GM12872 (cell line): ENCODE measurements around the gene CEMIP.

ENCODE experiments used
- TF ChIP-seq, protein P1 (sequence below): IDR thresholded peaks from 3 replicates; pipeline ENCODE4 v1.5.1; 2011; ENCODE audit warnings: low read depth, mild to moderate bottlenecking, low read length, moderate library complexity; ENCODE audit not compliant: insufficient read depth

Gene CEMIP

DNA sequence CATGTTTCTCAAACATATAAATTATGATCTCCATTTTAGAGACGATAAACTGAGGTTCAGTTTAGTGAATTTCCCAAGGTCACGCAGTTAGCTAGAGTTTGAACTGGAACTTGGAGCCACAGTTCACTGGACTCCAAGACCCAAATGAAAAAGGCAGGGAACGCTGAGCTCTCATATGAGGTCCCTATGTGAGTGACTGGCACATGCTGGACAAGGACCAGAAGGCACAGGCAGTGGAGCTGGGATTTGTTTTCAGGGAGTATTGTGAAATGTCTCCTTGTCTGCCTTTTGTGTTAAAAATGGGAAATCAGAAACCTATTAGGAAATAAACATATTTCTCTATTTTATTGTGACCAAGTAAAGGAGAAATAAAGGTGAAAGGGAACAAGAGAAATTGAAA is 147.0 kb downstream of the CEMIP start:
- TF ChIP-seq, protein P1, sequence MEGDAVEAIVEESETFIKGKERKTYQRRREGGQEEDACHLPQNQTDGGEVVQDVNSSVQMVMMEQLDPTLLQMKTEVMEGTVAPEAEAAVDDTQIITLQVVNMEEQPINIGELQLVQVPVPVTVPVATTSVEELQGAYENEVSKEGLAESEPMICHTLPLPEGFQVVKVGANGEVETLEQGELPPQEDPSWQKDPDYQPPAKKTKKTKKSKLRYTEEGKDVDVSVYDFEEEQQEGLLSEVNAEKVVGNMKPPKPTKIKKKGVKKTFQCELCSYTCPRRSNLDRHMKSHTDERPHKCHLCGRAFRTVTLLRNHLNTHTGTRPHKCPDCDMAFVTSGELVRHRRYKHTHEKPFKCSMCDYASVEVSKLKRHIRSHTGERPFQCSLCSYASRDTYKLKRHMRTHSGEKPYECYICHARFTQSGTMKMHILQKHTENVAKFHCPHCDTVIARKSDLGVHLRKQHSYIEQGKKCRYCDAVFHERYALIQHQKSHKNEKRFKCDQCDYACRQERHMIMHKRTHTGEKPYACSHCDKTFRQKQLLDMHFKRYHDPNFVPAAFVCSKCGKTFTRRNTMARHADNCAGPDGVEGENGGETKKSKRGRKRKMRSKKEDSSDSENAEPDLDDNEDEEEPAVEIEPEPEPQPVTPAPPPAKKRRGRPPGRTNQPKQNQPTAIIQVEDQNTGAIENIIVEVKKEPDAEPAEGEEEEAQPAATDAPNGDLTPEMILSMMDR: no peak

DNA sequence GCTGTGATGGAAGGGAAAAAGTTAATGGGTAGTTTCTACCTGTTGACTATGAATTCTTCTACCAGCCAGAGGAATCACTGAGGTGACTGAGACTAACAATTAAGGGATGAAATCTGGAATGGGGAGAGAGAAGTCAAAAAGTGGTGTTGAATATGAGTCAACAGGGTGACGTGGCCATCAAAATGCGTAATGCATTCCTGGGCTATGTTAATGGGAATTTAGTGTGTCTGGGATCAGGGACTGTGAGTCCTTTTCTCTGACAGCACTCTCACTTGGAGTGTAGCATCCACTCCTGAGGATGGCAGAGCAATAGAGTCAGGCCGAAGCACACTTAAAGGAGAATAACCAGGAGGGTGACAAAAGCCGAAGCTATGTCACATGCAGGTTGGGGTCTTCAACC is 150.1 kb downstream of the CEMIP start:
- TF ChIP-seq, protein P1: no peak

DNA sequence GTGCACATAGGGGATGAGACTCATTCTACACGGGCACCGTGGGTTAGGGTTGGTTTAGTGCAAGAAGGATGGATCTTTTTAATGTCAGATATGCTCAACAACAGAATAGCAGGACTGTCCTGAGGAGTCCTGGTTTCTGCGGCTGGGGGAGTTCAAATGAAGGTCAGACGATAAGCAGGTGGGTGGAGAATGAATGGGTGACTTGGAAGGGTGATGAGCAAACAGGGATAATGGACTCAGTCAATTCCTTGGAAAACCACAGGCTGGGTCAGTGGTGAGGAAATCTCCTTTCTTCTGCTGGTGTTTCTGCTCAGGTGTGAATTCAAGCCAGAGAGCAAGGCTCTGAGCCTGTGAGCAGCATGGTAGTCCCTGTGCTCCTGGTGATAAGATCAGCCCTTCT is 150.5 kb downstream of the CEMIP start:
- TF ChIP-seq, protein P1: no peak

DNA sequence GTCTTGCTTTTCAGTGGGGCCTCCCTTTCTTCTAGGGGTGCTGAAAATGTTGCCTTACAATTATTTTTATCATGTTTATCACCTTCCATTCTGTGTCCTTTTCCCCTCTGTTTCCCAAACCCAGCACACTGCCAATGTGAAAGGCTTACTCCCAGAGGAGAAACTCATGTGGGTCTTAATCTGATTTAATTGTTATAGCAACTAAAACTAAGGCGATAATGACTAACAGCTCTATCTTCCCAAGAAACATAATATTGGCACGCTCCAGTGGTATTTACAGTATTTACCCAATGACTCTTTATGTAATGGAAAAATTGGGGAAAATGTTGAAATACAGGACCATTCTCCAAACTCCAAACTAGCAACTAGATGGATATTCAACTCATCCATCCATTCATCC is 152.0 kb downstream of the CEMIP start:
- TF ChIP-seq, protein P1: no peak

DNA sequence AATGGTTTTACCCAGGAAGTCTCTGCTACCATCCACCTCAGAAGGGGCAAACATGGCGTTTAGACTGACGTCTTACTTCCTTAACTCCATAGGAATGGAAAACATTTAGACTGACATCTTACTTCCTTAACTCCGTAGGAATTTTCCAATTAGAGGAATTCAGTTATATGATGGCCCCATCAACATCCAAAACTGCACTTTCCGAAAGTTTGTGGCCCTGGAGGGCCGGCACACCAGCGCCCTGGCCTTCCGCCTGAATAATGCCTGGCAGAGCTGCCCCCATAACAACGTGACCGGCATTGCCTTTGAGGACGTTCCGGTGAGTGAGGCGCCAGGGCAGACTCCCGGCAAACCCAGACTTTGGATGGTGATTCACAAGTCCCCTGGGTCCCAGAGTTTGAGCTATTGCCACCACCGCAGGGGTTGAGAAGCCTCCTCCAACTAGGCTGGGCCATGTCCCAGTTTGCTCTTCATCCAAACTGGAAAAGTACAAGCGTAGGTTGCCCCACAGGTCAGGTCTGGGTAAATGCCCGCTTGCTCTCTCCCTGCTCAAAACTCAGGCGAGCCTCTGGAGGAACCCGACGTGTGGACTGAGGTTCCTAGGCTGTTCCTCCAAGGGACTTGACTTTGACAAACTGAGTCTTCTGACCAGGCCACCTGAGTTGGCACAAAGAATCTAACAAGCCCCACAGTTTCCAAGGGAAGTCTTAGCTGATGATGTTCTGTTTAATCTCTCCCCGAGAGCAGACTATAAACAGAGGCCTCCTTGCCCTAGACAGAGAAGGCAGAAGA is 152.7 kb downstream of the CEMIP start:
- TF ChIP-seq, protein P1: no peak

DNA sequence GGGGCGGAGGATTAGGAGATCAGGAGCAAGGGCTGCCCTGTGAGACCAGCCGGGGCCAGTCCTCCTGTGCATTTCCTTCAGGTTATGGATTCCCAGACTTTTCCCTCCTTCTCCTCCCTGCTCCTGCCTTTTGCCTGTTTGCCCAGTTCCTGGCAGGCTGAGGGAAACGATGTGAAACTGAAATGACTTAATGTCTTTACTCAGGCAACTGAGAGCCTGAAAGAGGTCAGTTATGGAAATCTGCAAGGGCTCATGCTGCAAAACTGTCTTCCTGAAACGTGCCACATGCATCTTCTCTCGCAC is 153.3 kb downstream of the CEMIP start:
- TF ChIP-seq, protein P1: no peak

DNA sequence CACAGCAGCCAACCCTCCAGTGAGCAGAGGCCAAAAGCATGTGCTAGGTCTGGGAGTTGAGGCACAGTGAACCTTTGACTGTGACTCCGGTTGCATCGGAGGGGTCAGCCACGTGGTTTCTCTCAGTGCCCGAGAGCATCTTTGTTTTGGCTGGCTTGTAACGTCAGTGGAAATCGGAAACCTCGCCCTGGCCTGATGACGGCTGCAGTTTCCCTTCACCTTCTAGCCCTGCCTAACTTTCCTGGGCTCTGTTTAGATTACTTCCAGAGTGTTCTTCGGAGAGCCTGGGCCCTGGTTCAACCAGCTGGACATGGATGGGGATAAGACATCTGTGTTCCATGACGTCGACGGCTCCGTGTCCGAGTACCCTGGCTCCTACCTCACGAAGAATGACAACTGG is 153.8 kb downstream of the CEMIP start:
- TF ChIP-seq, protein P1: no peak
